Measurements from ENCODE around the gene IMMP1L.

The IMMP1L gene

GRCh38 chr11:31455177-31455576, 54.2 kb downstream of the IMMP1L start:
- no peak overlapping the region for H3K9ac ChIP-seq (ENCODE audit: low read length)
- no peak overlapping the region for H3K4me3 ChIP-seq (ENCODE audit: low read length)
- no peak overlapping the region for H3K27ac ChIP-seq (ENCODE audit: low read length)
- peaks cover 8% of the 10 kb centered on the region for H3K36me3 ChIP-seq (replicated peaks; ENCODE audit: low read depth, low read length)
- no peaks in the 10 kb centered on the region for H4K20me1 ChIP-seq (ENCODE audit: insufficient read depth, low read length)
- H3K27me3 ChIP-seq (ENCODE audit: low read depth, low read length): no peaks in the 10 kb centered on the region
- no peaks in the 10 kb centered on the region for H3K9me3 ChIP-seq (ENCODE audit: insufficient read depth, low read length)
- H3K4me1 ChIP-seq (ENCODE audit: low read length): no peaks in the 10 kb centered on the region
- no peak for TF ChIP-seq CTCF (IDR thresholded peaks at IDR 0.05; ENCODE audit: low read depth, low read length)
- TF ChIP-seq EZH2phosphoT487 (IDR thresholded peaks at IDR 0.05; ENCODE audit: low read depth): no peak
- H3K79me2 ChIP-seq (ENCODE audit: low read length): no peaks in the 10 kb centered on the region
- no peak overlapping the region for H3K4me2 ChIP-seq (ENCODE audit: low read length)
- H2AFZ ChIP-seq (ENCODE audit: low read depth, low read length): no peak overlapping the region

- no peak overlapping the region for H3K4me3 ChIP-seq (ENCODE audit: low read length)
- H3K9me3 ChIP-seq (ENCODE audit: insufficient read depth, low read length): no peaks in the 10 kb centered on the region
- TF ChIP-seq CTCF (IDR thresholded peaks at IDR 0.05; ENCODE audit: low read depth, low read length) (no peak), EZH2phosphoT487 (IDR thresholded peaks at IDR 0.05; ENCODE audit: low read depth) (no peak)
- H3K4me1 ChIP-seq (ENCODE audit: low read length): no peaks in the 10 kb centered on the region
- H3K27ac ChIP-seq (ENCODE audit: low read length): no peak overlapping the region
- no peak overlapping the region for H3K9ac ChIP-seq (ENCODE audit: low read length)
- no peaks in the 10 kb centered on the region for H3K79me2 ChIP-seq (ENCODE audit: low read length)
- no peak overlapping the region for H3K4me2 ChIP-seq (ENCODE audit: low read length)
- peaks cover 13% of the 10 kb centered on the region for H3K36me3 ChIP-seq (replicated peaks; ENCODE audit: low read depth, low read length)
- H2AFZ ChIP-seq (ENCODE audit: low read depth, low read length): no peak overlapping the region
- H3K27me3 ChIP-seq (ENCODE audit: low read depth, low read length): no peaks in the 10 kb centered on the region
- no peaks in the 10 kb centered on the region for H4K20me1 ChIP-seq (ENCODE audit: insufficient read depth, low read length)
Observed at GRCh38 chr11:31450841-31451240, 58.6 kb downstream of the IMMP1L start.

GRCh38 chr11:31449040-31449439, 60.4 kb downstream of the IMMP1L start:
- no peak for TF ChIP-seq EZH2phosphoT487 (IDR thresholded peaks at IDR 0.05; ENCODE audit: low read depth)
- TF ChIP-seq CTCF (IDR thresholded peaks at IDR 0.05; ENCODE audit: low read depth, low read length): no peak
- Histone ChIP-seq H3K4me2 (ENCODE audit: low read length) (no peak overlapping the region), H3K4me3 (ENCODE audit: low read length) (no peak overlapping the region), H3K79me2 (ENCODE audit: low read length) (no peaks in the 10 kb centered on the region), H3K9me3 (ENCODE audit: insufficient read depth, low read length) (no peaks in the 10 kb centered on the region), H4K20me1 (ENCODE audit: insufficient read depth, low read length) (no peaks in the 10 kb centered on the region), H2AFZ (ENCODE audit: low read depth, low read length) (no peak overlapping the region), H3K36me3 (replicated peaks; ENCODE audit: low read depth, low read length) (peaks cover 13% of the 10 kb centered on the region), H3K27me3 (ENCODE audit: low read depth, low read length) (no peaks in the 10 kb centered on the region), H3K4me1 (ENCODE audit: low read length) (no peaks in the 10 kb centered on the region), H3K9ac (ENCODE audit: low read length) (no peak overlapping the region), H3K27ac (ENCODE audit: low read length) (no peak overlapping the region)

GRCh38 chr11:31445621-31446020, 63.8 kb downstream of the IMMP1L start:
- Histone ChIP-seq H3K27ac (ENCODE audit: low read length) (no peak overlapping the region), H3K9me3 (ENCODE audit: insufficient read depth, low read length) (no peaks in the 10 kb centered on the region), H3K79me2 (ENCODE audit: low read length) (no peaks in the 10 kb centered on the region), H3K27me3 (ENCODE audit: low read depth, low read length) (no peaks in the 10 kb centered on the region), H3K4me1 (ENCODE audit: low read length) (no peaks in the 10 kb centered on the region), H3K4me3 (ENCODE audit: low read length) (no peak overlapping the region), H4K20me1 (ENCODE audit: insufficient read depth, low read length) (no peaks in the 10 kb centered on the region), H3K36me3 (replicated peaks; ENCODE audit: low read depth, low read length) (peaks cover 5% of the 10 kb centered on the region), H3K4me2 (ENCODE audit: low read length) (no peak overlapping the region), H3K9ac (ENCODE audit: low read length) (no peak overlapping the region), H2AFZ (ENCODE audit: low read depth, low read length) (no peak overlapping the region)
- TF ChIP-seq EZH2phosphoT487 (IDR thresholded peaks at IDR 0.05; ENCODE audit: low read depth): no peak
- TF ChIP-seq CTCF (IDR thresholded peaks at IDR 0.05; ENCODE audit: low read depth, low read length): no peak

All from OCI-LY3 (cell line).